GM19043 (cell line): ENCODE measurements around the gene FMO2.

Experiments
- ATAC-seq: cut with Tn5 transposase; IDR thresholded peaks from one replicate; pipeline ENCODE4 v1.9.1; 2021; ENCODE audit warnings: low read depth; ENCODE audit not compliant: unreplicated experiment

Gene FMO2, protein sequence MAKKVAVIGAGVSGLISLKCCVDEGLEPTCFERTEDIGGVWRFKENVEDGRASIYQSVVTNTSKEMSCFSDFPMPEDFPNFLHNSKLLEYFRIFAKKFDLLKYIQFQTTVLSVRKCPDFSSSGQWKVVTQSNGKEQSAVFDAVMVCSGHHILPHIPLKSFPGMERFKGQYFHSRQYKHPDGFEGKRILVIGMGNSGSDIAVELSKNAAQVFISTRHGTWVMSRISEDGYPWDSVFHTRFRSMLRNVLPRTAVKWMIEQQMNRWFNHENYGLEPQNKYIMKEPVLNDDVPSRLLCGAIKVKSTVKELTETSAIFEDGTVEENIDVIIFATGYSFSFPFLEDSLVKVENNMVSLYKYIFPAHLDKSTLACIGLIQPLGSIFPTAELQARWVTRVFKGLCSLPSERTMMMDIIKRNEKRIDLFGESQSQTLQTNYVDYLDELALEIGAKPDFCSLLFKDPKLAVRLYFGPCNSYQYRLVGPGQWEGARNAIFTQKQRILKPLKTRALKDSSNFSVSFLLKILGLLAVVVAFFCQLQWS

DNA sequence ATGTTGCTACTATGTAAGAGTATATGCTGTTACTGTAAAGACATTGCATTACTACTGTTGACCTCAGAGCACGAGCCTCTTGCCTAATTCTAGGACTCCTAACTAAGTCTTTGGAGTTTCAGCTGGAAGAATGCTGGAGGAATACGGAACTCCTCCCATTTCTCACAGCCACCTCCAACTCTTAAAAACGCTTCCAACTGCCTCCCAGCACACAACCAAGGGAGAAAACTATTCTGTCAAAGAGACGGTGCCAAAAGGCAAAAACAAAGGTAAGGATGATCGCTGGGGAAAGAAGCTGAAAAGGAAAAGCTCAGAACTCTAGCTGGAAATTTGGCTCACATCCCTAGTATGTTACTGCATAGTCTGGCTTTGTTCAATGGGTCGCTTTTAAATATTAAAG is at the start of gene FMO2:
Gene FMO2, plus strand, starts transcription at position 210 of the 400 bp plus-strand sequence. CDS start 414 bp downstream, outside the sequence.
- no peak for ATAC-seq

DNA sequence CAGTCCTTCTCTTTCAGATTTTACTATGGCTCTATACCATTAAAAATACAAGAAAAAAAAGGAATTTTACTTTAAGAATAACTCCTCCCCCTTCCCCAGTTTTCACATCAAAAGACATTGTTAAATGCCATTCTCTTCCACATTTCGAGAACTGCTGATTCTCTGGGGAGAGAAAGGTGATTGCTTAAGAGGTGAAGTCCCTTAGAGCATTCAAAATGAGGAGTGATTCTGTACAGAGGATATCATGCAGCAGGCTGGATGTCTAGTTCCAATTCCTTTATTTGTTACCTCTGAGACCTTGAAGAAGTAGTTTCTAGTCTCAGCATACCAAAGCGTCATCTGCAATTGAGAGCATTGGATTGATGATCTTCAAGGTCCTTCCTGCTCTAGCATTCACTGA is 47.5 kb upstream of the FMO2 start:
- ATAC-seq: no peak

DNA sequence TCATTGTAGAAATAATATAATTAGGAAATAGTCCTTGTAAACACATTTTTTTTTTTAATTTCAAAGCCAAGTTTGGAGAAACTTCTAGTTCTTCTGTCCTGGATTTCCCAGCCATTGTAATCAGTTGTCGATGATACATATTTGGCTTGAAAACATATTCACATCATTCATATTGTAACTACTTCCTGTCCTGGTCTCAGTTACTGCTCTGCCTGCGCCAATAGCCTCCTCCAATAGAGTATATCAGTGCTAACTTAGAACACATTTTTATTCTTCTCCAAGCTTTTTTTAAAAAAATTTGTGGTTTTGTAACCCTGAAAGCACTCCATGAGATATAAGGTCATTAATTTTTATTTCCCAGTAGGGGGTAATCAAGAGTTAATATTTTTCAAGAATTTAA is 46.1 kb upstream of the FMO2 start:
- no peak for ATAC-seq

DNA sequence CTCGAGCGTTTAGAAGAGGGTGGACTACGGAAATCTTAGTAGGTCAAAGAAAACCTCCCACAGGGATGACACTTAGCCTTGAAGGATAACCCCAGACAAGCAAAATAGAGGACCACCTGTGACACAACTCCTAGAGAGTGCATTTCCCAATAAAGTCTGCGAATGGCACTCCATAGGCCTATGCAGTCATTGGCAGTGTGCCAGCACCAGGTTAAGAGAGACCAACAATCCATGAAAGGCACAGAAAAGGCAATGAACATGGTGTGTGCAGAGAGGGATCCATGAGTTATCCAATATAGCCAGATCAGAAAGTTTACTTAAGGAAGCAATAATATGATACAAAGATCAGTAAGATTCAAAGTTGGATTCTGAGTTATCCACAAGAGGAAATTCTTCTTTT is 45.2 kb upstream of the FMO2 start:
- no peak for ATAC-seq

DNA sequence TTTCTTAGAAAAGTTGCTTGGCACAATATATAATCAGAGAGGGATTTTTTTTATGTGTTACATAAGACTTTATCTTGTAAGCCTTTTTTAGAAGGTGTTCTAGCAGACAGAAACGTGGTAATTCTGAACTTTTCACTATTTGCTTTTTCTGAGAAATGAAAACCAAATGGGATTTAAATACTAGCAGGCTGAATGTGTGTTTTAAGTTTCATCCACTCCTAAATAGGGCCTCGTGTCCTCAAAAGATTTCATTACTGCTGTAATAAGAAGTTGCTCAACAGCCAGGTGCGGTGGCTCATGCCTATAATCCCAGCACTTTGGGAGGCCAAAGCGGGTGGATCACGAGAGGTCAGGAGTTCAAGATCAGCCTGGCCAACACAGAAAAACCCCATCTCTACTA is 44.7 kb upstream of the FMO2 start:
- ATAC-seq: no peak

DNA sequence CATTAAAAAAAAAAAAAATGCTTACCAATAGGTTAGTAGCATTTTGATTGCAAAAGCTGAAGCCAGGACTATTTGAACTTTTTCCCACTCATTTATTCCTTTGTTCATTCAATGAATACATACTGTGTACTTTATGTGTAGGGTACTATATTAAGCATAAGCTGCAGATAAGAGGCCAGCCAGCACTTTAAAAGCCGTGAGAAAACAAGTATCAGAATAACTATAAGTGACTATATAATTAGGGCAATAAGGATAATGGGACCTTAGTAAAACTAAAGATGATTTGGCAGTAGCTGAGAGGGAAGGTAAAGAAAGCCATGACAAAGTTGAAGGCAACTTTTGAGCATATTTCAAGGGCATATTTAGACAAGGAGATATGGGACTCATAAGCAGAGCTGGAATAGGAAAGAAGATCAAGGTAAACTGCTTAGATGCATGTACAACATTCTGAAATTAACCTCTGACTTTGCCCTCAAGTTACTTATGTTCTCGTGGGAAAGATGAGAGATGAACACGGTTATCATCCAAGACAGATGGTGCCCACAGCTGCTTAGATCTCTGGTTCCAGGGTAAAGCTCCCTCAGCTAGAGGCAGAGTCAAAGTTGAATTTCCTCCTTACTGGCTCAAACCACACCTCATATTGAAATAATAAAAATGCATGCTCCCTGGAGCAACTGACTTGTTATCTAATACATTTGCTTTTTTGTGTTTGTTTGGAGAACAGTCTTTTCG is 44.0 kb upstream of the FMO2 start:
- no peak for ATAC-seq

DNA sequence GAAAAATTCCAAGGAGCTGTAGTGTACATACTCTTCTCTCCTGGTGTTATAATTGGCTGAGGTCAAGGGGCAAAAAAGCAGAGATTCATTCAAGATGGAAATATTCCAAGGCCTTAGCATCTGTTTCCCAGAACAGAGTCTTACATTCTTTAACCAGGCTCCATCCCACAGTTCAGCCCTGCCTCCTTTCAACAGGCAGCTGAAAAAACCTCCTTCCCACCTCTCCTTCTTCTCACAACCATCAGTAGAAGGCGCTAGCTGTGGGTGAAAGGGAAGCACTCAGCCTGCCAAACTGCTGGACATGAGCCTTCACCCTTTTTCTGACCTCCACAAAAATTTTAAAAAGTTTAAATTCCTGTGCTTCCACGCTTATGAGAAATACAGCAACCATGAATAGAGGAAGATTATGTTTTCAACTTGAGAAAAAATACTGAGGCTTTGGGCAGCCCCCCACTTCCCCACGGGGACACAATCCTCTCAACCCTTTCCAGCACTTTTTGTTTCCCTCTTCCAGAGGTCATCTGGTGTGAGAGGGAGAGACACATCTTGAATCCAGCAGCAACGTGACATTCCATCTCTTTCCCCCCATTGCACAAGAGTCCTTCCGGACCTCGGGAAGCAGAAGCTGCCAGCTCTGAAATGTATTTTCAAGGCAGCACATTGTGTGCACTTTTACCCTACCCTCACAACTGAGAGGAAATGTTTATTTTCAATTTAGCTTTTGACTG is 43.2 kb upstream of the FMO2 start:
- no peak for ATAC-seq

DNA sequence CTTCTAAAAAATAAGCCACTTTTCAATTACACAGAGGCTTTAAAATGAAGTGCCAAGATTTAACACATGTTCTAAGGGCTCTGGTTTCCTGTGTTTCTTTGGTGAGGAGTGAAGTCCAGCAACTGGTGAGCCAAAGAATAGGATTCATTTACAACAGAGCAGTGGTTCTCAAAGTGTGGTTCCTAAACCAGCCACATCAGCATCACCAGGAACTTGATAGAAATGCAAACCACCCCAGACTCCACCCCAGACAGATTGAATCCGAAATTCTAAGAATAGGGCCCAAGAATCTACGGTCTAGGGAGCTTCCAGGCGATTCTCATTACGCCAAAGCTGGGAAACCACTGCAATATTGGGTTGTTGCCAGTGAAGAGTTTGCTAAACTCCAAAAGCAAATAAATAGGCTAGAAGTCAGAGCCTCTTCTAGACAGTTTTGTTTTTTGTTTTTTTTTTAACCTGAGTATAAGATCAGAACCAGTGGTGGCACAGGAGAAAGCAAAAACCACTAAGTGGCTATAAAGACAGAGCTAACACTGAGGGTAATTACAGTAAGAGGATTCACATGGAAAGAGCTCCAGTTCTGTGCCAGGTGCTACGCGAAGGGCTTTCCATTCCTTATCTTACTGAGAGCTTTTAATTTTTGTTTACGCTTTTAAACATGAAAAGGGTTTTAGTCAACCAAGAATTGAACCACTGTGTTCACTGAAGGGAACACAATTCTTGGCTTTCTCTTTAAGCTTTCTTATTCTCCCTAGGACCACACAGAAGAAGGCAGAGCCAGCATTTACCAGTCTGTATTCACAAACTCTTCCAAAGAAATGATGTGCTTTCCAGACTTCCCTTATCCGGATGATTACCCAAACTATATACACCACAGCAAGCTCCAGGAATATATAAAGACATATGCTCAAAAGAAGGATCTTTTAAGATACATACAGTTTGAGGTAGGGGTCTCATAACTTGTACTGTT is 42.4 kb upstream of the FMO2 start:
- ATAC-seq: no peak

DNA sequence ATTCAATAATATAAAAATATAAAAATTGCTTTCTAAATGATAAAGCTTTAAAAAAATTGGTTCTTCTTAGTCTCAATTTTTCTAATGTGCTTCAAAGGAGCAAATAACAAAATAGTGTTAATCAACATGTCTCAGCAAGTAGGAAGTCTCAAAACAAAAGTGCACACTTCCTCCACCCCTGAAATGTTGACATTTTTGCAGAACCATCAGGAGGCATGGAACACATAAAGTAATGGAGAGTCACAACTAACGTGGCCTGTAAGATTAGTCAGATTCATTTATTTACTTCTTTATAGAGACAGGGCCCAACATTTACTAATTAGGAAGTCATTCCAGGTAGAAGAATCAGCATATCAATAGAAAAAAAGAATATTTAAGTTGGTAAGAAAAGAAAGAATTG is 34.9 kb upstream of the FMO2 start:
- ATAC-seq: no peak

DNA sequence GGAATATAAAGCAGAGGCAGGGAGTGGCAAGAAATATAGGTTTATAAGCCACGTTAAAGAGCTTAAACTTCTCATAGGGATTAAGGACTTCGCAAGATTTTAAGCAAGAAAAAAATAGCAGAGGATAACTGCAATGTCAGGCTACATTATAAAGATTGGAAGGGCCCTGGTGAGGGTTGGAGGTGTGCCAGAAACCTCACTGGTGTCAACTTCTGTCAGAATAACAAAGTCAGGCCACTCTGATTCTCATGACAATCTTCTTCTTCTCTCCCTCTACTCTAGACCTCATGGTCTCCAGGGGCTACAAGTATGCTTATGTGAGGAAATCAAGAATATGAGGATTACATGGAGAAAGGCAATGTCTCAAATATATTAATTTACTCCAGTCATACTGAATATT is 32.6 kb upstream of the FMO2 start:
- ATAC-seq: no peak

DNA sequence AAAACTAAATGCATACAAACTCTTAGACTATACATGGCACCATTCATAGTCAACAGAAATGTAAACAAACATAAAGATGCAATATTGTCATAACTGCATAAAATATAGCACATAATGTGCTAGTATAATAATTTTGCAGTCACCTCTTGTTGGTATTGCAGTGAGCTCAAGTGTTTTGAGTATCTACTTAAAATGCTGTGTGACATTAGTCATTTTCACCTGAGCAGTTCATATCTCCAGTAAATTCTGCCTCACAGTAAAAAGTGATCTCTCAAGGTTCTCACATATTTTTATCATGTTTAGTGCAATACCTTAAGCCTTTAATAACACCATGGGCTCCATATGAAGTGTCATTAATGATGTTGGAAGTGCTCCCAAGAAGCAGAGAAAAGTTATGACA is 29.6 kb upstream of the FMO2 start:
- ATAC-seq: no peak

DNA sequence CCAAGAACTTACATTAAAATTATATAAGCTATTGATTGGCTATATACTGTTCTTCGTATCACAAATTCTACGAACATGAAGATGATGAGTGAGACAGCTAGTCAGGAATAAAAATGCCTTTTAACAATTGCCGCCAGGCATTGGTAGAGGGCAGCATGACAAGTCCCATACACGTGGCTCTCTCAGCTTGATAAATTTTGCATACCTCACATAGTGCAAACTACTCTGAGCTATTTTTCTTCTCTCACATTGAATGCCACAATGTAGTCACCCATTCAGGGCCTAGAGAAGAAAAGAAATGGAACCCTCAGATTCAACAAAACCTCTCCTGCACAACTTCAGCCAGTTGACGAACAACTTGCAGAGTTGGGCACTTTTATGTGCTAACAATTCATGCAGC is 27.0 kb upstream of the FMO2 start:
- ATAC-seq: no peak

DNA sequence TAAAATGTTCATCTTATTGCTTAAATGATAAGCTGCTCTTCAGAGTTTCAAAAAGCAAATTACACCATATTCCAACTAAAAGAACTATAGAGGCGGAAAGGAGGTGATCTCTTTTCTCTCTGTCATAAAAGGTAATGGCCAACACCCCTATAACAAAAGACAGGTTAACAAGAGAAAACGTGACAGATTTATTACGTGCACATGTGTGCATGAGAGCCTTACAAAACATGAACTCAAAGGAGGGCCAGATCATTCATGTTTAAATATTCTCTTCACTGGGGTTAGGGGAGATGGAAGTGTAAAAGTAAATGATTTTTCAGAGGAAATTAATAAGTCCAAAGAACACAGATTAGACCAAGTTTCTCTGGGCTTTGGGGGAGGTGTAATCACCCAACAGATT is 26.5 kb upstream of the FMO2 start:
- ATAC-seq: no peak

DNA sequence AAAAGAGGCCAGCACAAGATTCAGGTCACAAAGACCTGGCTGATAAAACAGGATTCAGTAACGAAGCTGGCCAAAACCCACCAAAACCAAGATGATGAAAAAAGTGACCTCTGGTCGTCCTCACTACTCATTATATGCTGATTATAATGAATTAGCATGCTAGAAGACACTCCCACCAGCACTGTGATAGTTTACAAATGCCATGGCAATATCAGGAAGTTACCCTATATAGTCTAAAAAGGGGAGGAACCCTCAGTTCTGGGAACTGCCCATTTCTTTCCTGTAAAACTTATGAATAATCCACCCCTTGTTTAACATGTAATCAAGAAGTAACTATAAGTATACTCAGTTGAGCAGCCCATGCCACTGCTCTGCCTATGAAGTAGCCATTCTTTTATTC is 26.0 kb upstream of the FMO2 start:
- ATAC-seq: no peak

DNA sequence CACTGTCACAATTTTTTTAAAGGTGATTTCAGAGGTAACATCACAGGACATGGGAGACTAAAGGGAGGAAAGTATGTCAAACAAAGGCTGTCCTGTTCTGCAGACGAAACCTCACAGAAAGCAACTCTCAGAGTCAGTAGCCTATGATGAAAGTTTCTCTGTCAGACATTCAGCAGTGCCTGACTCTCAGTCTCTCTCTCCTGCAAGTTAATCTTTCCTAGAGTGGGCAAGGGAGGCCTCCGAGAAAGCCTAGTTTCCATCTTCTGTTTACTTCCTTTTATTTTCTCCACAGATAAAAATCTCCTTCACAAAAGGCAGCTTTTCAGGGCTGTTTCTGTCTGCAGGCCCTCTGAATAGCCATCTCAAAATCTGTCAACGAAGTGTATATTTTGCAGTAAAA is 24.9 kb upstream of the FMO2 start:
- ATAC-seq: no peak

DNA sequence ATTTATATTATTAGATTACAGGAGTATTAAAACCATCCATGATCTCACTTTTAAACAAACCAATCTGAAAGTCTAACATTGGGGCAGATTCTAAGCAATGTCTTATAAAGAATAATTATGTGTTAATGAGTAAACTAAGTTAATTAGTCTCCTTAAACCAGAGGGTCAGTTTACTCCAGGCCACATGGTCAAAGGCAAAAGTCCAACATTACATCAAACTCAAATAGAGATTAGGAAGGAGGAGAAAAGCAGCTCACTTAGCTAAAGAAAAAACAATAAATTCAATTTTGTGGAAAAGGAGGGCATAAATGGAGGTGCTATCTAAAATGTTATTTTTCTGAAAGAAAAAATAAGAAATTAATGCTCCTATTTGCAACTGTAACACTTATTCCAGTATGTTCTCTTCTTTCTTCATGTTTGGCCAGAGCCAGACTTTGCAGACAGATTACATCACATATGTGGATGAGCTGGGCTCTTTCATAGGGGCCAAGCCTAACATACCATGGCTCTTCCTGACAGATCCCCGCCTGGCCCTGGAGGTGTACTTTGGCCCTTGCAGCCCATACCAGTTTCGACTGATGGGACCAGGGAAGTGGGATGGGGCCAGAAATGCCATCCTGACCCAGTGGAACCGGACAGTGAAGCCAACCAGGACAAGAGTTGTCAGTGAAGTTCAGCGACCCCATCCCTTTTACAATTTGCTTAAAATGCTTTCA is 24.3 kb upstream of the FMO2 start:
- ATAC-seq: no peak

DNA sequence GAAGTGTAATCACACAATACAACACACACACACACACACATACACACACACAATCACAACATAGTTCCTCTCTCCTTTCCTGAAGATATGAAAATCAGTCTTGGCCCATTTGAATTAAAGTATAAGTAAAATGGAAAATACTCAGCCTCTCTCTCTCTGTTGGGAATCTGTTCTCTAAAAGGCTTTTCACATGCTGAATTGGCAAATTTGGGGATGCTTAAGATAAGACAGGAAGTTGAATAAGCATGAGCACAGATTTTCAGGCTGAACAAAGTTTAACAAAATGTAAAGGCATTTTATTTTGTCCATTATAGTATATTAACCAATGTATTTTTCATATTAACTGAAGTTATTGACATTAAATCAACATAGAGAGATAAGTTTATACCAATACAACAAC is 23.7 kb upstream of the FMO2 start:
- ATAC-seq: no peak

DNA sequence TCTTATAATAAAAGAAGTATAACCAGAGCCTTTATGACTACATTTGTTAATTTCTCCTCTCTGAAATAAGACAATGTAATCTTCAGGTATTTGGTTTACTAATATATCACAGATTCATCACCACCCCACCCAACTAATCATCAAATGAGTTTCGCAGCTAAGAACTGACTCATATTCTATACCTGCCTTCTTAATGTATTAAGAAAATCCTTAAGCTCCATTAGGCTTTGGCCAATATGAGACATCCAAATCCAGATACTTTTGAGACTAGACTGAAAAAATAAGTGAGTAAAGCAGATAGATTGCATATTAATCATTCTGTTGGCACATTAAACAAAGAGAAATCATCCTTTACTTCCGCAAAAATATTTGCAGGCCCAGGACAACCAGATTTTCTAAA is 18.7 kb upstream of the FMO2 start:
- no peak for ATAC-seq

DNA sequence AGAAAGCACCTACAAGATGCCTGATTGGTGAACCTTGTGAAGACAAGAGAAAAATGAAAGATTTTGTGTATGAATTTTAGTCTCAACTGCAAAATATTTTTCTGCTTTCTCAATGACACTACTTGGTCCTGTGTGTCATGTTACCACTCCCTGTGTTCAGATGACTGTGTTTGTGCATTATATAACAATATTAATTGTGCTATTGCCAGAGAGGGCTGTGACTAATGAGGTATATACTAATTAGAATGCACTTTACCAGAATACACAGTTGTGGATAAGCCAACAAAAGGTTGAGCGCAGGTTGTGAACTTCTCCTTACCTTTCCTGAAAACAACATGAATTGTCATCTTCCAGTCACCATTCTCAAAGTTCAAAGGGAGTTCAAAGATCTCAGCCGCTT is 17.3 kb upstream of the FMO2 start:
- no peak for ATAC-seq

DNA sequence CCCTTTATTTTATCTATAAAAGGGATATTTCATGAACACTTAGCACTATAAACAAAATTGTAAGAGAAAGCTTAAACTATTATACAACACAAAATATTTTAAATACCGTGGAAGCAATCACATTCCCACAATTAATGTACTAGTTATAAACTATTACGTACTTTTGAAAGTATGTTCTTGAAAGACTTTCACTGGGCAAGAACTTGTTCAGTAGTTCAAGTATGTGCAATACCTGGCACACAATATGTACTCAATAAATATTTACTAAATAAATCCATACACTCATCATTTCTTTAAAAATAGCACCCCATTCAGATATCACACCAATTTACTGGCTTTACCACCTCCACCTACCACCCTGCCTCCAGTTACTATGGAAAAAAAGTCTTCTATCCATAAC is 12.6 kb upstream of the FMO2 start:
- ATAC-seq: no peak
